Renal cortex interstitium (tissue), 15 donors: ENCODE results near the gene IFITM2. TPM values are rescaled to one million over a fixed set of nuclear protein-coding genes. Genes with fewer than 3 reads are reported as not detected.
A peak's percentile ranks its signal among the peaks of the same experiment; 100 is the strongest.
"Not testable (repeated sequence)": the region's sequence is repeated elsewhere in the genome, so short reads cannot be mapped to it uniquely, and the experiment has no call there.

Source experiments
- DNase-seq, 11 donors: peaks; one replicate each; pipeline ENCODE4 v3.0.0-alpha.2; 2013; ENCODE audit warnings: low read depth in 9 of 11, low spot score in 4 of 11; ENCODE audit errors: extremely low read depth in 1 of 11
- long read RNA-seq, 16 experiments: transcript quantifications; one replicate each; lab custom pipeline, GENCODE V29; 2026
- polyA plus RNA-seq, 3 donors: library from polyadenylated mRNA; unstranded; fragments of 120-200 nt; gene quantifications; one replicate each; pipeline ENCODE4 v1.2.1, GENCODE V29; 2013; ENCODE audit not compliant: insufficient read length in 3 of 3

IFITM2 gene
- 100 to 1,000 TPM; 176 to 248 (median 216) TPM for polyA plus RNA-seq
- long read RNA-seq, donor 1, transcript IFITM2-206 (2 exons, 892 nt) = major isoform, 166 of 1,283 reads
- long read RNA-seq, donor 1, partial matches to known transcripts = 1,076 of 1,283 reads
- long read RNA-seq, donor 1, other reads (novel, unspliced or antisense) = 40 of 1,283 reads
- long read RNA-seq, donor 2, transcript IFITM2-206 (2 exons, 892 nt) = major isoform, 180 of 1,123 reads
- long read RNA-seq, donor 2, partial matches to known transcripts = 932 of 1,123 reads
- long read RNA-seq, donor 2, other reads (novel, unspliced or antisense) = 10 of 1,123 reads
- long read RNA-seq, donor 3, transcript IFITM2-206 (2 exons, 892 nt) = major isoform, 243 of 1,687 reads
- long read RNA-seq, donor 3, partial matches to known transcripts = 1,409 of 1,687 reads
- long read RNA-seq, donor 3, other reads (novel, unspliced or antisense) = 35 of 1,687 reads
- long read RNA-seq, donor 4, transcript IFITM2-206 (2 exons, 892 nt) = major isoform, 142 of 1,052 reads
- long read RNA-seq, donor 4, partial matches to known transcripts = 893 of 1,052 reads
- long read RNA-seq, donor 4, other reads (novel, unspliced or antisense) = 15 of 1,052 reads
- long read RNA-seq, donor 5 = 0 reads
- long read RNA-seq, donor 6, transcript IFITM2-206 (2 exons, 892 nt) = major isoform, 182 of 1,193 reads
- long read RNA-seq, donor 6, partial matches to known transcripts = 973 of 1,193 reads
- long read RNA-seq, donor 6, other reads (novel, unspliced or antisense) = 38 of 1,193 reads
- long read RNA-seq, donor 7, transcript IFITM2-206 (2 exons, 892 nt) = major isoform, 260 of 1,504 reads
- long read RNA-seq, donor 7, partial matches to known transcripts = 1,206 of 1,504 reads
- long read RNA-seq, donor 7, other reads (novel, unspliced or antisense) = 36 of 1,504 reads
- long read RNA-seq, donor 8, transcript IFITM2-206 (2 exons, 892 nt) = major isoform, 319 of 2,014 reads
- long read RNA-seq, donor 8, partial matches to known transcripts = 1,625 of 2,014 reads
- long read RNA-seq, donor 8, other reads (novel, unspliced or antisense) = 68 of 2,014 reads
- long read RNA-seq, donor 9, transcript IFITM2-206 (2 exons, 892 nt) = major isoform, 185 of 1,103 reads
- long read RNA-seq, donor 9, partial matches to known transcripts = 895 of 1,103 reads
- long read RNA-seq, donor 9, other reads (novel, unspliced or antisense) = 22 of 1,103 reads
- long read RNA-seq, donor 10, transcript IFITM2-206 (2 exons, 892 nt) = major isoform, 232 of 1,338 reads
- long read RNA-seq, donor 10, partial matches to known transcripts = 1,073 of 1,338 reads
- long read RNA-seq, donor 10, other reads (novel, unspliced or antisense) = 32 of 1,338 reads
- long read RNA-seq, donor 11, transcript IFITM2-206 (2 exons, 892 nt) = major isoform, 115 of 938 reads
- long read RNA-seq, donor 11, partial matches to known transcripts = 796 of 938 reads
- long read RNA-seq, donor 11, other reads (novel, unspliced or antisense) = 26 of 938 reads
- long read RNA-seq, donor 12, transcript IFITM2-206 (2 exons, 892 nt) = major isoform, 86 of 1,041 reads
- long read RNA-seq, donor 12, partial matches to known transcripts = 930 of 1,041 reads
- long read RNA-seq, donor 12, other reads (novel, unspliced or antisense) = 25 of 1,041 reads
- long read RNA-seq, donor 13 = 0 reads
- long read RNA-seq, donor 14, transcript IFITM2-206 (2 exons, 892 nt) = major isoform, 168 of 1,559 reads
- long read RNA-seq, donor 14, partial matches to known transcripts = 1,337 of 1,559 reads
- long read RNA-seq, donor 14, other reads (novel, unspliced or antisense) = 52 of 1,559 reads
- long read RNA-seq, donor 15, transcript IFITM2-206 (2 exons, 892 nt) = major isoform, 98 of 501 reads
- long read RNA-seq, donor 15, partial matches to known transcripts = 391 of 501 reads
- long read RNA-seq, donor 15, other reads (novel, unspliced or antisense) = 11 of 501 reads
- long read RNA-seq, donor 16, transcript IFITM2-206 (2 exons, 892 nt) = major isoform, 398 of 3,126 reads
- long read RNA-seq, donor 16, partial matches to known transcripts = 2,643 of 3,126 reads
- long read RNA-seq, donor 16, other reads (novel, unspliced or antisense) = 82 of 3,126 reads

GRCh38 chr11:307766-308708, at the start of gene IFITM2:
Gene IFITM2 (plus strand): TSS chr11:307816. CDS start chr11:308193, 377 bp downstream.
- peak in 8 of 11 donors; percentile 65 to 84 (median 75) for DNase-seq

GRCh38 chr11:259413-259812, 48.2 kb upstream of the IFITM2 start:
- no peak for DNase-seq

GRCh38 chr11:261624-262023, 46.0 kb upstream of the IFITM2 start:
- no peak for DNase-seq

GRCh38 chr11:266676-267439, 40.8 kb upstream of the IFITM2 start:
- DNase-seq = no peak

- no peak for DNase-seq
Observed at GRCh38 chr11:267491-267994, 40.1 kb upstream of the IFITM2 start.

- DNase-seq = not testable (repeated sequence)
Observed at GRCh38 chr11:268716-269145, 38.9 kb upstream of the IFITM2 start.

GRCh38 chr11:269146-269890, 38.3 kb upstream of the IFITM2 start:
- DNase-seq = no peak

- DNase-seq = no peak
Observed at GRCh38 chr11:270451-271318, 36.9 kb upstream of the IFITM2 start.

GRCh38 chr11:271319-271715, 36.3 kb upstream of the IFITM2 start:
- DNase-seq = no peak

DNA sequence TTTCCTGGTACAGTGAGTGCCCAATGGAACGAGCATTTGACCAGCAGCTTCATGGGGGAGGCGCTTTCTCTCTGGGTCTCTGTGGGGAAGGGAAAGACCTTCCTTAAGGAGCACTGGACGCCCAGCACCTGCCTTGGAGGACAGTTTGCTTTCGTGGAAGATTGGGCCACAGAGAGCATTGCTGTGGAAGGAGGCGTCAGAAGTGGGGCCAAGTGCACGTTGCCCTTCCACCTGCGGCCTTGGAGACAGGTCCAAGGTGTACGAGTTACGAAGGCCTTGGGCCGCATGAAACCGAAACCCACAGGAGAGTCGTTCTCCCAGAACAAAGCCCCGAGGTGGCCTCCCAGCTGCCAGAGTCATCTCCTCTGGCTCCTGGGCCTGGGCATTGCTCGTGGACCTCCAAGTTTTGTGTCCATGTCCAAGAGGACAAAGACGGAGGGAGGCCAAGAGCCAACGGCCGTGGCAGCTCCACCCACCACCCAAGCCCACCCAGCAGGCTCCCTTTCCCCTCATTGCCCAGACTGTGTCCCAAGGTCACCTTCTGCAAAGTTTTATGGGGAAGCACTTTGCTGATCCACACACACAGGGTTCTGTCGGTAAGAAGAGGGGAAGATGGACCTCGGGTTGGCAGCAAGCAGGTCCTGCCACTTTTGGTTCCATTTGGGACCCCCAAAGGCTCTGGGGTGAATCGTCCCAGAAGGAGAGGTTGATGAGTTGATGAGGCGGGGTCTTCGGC, 35.3 kb upstream of the IFITM2 start:
- no peak for DNase-seq

- DNase-seq = no peak
Observed at GRCh38 chr11:272931-273198, 34.8 kb upstream of the IFITM2 start.

- DNase-seq = no peak
Observed at GRCh38 chr11:276219-276618, 31.4 kb upstream of the IFITM2 start.
